Ramos (cell line): ENCODE results near the gene DDX24.

Source experiments
- in situ Hi-C: fragments of 300-500 bp; cut with MboI; formaldehyde crosslinking; loops from one replicate; pipeline ENCODE4 v1.14.3; 2022; ENCODE audit warnings: low sequenced_read_pairs; ENCODE audit not compliant: unreplicated experiment

DDX24 gene

GRCh38 chr14:94051115-94051514, 29.9 kb downstream of the DDX24 start:
- in situ Hi-C loops = no loop called here

- in situ Hi-C loops = no loop called here
These were observed 30.6 kb downstream of the DDX24 start for GRCh38 chr14:94050231-94050880.

GRCh38 chr14:94049625-94050023, 31.4 kb downstream of the DDX24 start:
- in situ Hi-C loops = loop anchor here (25.0 kb wide), 1 partner anchor 88 kb away; the partner anchor contains the start of gene IFI27L2

- in situ Hi-C loops = loop anchor here (25.0 kb wide), 1 partner anchor 88 kb away; the partner anchor contains the start of gene IFI27L2
These were observed 32.0 kb downstream of the DDX24 start for GRCh38 chr14:94048691-94049624.

GRCh38 chr14:94047581-94047980, 33.4 kb downstream of the DDX24 start:
- in situ Hi-C loops = loop anchor here (25.0 kb wide), 1 partner anchor 90 kb away; the partner anchor contains the start of gene IFI27L2

DNA sequence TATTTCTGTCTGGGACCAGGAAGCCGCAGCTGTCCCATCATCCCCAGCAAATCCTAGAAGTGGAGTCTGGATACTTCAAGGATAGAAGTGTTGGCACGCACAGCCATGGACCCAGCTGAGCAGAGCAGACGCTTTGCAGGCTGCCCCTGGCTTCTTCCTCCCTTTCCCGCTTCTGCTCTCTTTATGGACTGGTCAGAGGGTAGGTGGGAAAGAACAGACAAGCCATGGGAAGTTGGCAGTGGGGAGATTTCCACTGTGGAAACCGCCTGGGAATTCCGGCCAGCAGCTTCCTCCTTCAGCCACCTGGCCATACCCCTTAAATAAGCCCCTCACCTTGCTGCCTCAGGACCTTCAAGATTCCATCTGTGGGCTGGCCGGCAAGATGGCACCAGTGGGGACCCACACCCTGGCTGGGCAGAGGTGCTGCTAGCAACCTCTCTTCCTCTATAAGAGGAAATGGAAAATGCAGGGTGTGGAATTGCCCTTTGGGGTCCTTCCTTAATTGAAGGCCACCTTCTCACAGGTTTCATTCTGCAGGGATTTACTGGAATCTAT, 34.2 kb downstream of the DDX24 start:
- in situ Hi-C loops = loop anchor here (25.0 kb wide), 1 partner anchor 91 kb away; the partner anchor contains the start of gene IFI27L2

- in situ Hi-C loops = loop anchor here (25.0 kb wide), 1 partner anchor 92 kb away; the partner anchor contains the start of gene IFI27L2
These were observed 35.2 kb downstream of the DDX24 start for GRCh38 chr14:94045563-94046345.

GRCh38 chr14:94045101-94045500, 35.9 kb downstream of the DDX24 start:
- in situ Hi-C loops = loop anchor here (25.0 kb wide), 1 partner anchor 92 kb away; the partner anchor contains the start of gene IFI27L2

DNA sequence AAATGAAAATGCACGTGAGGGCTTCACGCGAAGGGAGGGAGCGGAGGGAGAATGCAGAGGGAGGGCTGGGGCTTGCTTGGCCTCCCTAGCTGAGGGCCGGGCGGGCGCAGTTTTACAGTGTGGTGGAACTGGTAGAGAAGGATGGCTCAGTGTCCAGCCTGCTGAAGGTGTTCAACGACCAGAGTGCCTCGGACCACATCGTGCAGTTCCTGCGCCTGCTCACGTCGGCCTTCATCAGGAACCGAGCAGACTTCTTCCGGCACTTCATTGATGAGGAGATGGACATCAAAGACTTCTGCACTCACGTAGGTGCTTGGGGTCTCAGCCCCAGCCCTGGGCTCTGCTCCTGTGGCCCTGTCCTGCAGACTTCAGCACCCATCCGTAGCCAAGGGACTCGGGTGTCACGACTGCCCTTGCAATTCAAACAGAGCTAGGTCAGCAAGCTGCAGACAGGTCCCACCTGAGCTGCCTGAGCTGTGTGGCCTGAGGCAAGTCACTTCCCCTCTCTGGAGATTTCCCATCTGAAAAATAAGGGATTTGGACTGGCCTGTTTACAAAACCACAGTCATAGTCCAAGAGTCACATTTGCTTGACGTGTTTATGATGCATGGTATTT, 36.4 kb downstream of the DDX24 start:
- in situ Hi-C loops = loop anchor here (25.0 kb wide), 1 partner anchor 93 kb away; the partner anchor contains the start of gene IFI27L2

GRCh38 chr14:94043756-94044475, 37.1 kb downstream of the DDX24 start:
- in situ Hi-C loops = loop anchor here (25.0 kb wide), 1 partner anchor 93 kb away; the partner anchor contains the start of gene IFI27L2

DNA sequence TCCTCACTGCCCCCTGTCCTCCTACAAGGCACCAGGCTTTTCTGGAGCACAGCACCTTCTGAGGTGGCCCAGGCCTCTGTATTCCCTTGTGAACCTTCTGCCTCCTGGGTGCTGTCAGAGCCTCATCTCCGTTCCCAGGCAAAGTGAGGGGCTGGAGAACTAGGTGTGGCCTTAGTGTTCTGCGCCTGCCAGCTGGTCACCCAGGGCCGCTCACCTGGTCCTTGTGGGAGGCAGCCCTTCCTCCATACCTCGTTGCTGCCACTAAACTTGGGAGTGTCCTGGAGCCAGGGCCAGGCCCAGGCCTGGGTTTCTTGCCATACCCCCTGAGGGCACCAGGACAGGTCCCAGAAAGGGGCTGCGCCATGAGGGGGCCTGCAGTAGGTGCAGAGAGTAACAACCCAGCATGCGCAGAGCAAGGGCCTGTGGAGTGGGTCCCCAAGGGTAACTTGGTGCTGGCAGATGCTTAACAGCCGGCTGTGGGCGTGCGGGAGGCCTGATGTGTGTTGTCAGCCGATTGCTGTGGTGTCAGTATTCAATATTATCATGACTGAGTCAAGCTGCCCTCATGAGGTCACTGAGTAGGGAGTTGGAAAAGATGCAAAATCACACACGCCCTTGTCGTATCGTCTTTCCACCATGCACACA, 37.8 kb downstream of the DDX24 start:
- in situ Hi-C loops = loop anchor here (25.0 kb wide), 1 partner anchor 94 kb away; the partner anchor contains the start of gene IFI27L2

DNA sequence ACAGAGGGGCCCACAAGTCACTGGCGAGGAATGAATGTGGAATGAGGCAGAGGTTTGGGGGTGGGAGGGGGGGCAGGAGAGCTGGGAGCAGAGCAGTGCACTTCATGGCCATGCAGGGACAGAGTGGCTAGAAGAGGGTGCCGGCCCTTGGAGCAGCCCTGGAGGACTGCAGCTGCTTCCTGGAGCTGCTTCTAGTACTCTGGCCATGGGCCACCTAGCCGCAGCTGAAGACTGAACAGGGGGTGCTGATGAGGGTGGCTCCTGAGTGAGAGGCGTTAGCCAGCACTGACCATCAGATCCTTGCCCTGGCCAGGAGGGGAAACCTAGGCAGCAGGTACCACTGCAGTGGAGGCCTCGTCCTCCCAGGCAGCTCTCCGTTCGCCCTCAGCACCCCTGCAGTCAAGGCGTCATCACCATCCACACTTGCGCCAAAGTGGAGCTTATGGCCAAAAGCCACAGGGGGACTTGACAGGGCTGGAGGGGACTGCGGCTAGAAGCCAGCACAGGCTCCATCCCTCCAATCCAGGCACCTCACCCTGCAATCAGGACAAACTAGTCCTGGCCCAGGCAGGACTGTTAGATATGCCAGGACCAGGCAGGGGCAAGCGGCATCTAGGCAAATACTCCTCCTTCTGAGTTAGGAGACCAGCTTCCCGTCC, 38.4 kb downstream of the DDX24 start:
- in situ Hi-C loops = loop anchor here (25.0 kb wide), 1 partner anchor 95 kb away; the partner anchor contains the start of gene IFI27L2

- in situ Hi-C loops = loop anchor here (25.0 kb wide), 1 partner anchor 96 kb away; the partner anchor contains the start of gene IFI27L2
These were observed 39.3 kb downstream of the DDX24 start for GRCh38 chr14:94041551-94042346.

DNA sequence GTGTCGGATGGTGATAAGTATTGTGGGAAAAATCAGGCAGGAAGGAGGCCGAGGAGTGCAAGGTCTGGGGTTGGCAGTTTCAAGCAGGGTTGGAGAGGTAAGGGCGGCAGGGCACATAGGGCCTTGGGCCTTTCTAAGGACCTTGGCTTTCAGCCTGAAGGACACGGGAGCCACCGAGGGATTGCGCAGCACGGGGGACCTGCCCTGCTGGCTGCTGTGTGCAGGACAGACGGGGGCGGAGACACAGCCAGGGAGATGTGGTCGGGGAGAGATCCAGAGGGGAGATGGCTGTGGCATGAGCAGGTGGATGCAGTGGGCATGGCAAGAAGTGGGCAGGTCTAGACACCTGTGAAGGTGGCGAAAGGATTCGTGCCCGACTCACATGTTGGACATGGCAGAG, 40.2 kb downstream of the DDX24 start:
- in situ Hi-C loops = loop anchor here (25.0 kb wide), 1 partner anchor 97 kb away; the partner anchor contains the start of gene IFI27L2

DNA sequence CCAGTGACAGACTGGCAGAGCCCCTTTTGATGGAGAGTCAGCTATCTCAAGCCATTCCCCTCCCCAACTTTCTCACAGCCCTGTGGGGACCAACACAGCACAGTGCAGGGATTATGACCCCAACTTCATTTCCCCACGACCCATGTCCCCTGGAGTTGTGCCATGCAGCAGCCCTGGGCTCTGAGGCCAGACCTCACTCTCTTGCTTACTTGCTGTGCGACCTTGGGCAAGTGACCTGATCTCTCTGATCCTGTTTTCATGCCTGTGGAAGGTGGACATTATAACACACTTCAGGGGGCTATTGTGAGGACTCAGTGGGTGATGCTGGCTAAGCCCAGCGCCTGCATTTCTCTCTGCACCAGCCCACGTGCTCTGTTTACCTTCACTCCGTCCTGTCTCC, 40.8 kb downstream of the DDX24 start:
- in situ Hi-C loops = loop anchor here (25.0 kb wide), 1 partner anchor 97 kb away; the partner anchor contains the start of gene IFI27L2

- in situ Hi-C loops = loop anchor here (5.0 to 25.0 kb wide), 2 partner anchors 98 to 143 kb away; partner anchors contain the start of gene IFI27L2
These were observed 41.9 kb downstream of the DDX24 start for GRCh38 chr14:94038921-94039629.
